IPS DF 4.7 (cell line): ENCODE data around the gene KDM4B.
"Not testable (repeated sequence)": the region's sequence is repeated elsewhere in the genome, so short reads cannot be mapped to it uniquely, and the experiment has no call there.

Source experiments
- DNase-seq: peaks from one replicate; pipeline ENCODE4 v3.0.0-alpha.2; 2013; ENCODE audit warnings: low spot score; ENCODE audit errors: extremely low read depth

KDM4B gene

DNA sequence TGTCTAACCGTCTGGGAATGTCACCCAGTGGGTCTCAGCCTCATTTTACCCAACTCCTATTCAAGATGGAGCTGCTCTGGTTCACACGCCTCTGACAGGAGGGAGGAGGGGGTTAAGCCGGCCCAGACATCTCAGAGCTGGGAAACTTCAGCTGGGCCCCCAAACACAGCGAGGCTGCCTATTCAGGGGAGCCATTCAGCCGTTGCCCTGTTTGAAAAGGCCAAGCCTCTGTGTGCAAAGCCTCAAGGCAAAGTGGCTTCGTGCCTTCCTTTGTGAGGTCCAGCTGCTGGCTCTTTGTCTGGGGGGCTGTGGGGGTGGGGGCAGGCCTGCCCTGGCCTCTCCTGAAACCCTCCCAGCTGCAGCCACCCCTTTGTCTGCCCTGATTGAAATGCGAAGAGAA is 224.3 kb downstream of the KDM4B start:
- peak; percentile 7 for DNase-seq

DNA sequence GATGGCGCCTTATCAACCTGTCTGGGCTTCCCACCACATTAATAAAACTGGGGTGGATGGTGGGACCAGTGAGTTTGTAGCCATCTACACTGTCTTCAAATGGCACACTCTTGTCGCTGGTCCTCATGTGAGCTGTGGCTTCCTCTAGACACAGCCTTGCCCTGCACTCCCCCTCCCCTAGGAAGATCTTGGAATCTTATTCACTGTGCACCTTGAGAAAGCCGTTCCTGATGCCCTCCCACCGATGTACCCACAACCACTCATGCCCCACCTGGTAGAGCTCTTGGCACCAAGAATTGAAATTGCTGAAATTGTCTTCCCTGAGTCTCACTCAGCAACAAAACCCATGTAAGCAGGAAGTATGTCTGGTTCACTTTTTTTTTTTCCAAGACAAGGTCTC is 225.7 kb downstream of the KDM4B start:
- DNase-seq, result no peak

DNA sequence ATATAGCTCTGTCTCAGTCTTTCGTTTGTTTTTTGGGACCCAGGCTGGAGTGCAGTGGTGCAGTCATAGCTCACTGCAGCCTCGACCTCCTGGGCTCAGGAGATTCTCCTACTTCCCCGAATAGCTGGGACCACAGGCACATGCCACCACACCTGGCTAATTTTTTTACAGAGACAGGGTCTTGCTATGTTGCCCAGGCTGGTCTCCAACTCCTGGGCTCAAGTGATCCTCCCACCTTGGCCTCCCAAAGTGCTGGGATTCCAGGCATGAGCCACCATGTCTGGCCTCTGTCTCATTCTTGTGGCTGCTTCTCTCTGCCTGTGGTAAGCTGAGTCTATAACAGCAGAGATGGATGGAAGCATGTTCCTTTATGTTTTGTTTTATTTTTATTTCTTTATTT is 226.7 kb downstream of the KDM4B start:
- not testable (repeated sequence) for DNase-seq

DNA sequence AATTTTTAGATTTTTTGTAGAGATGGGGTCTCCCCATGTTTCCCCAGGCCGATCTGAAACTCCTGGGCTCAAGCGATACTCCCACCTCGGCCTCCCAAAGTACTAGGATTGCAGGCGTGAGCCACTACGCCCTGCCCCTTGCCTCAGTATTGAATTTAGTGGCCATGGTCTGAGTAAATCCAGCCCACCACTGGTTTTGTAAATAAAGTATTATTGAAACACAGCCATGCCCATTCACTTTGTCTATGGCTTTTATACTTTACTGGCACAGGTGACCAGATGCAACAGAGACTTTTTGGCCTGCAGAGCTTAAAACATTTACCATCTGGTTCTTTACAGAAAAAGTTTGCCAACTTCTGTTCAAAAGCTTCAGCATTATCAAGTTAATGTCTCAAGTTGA is 227.9 kb downstream of the KDM4B start:
- no peak for DNase-seq

DNA sequence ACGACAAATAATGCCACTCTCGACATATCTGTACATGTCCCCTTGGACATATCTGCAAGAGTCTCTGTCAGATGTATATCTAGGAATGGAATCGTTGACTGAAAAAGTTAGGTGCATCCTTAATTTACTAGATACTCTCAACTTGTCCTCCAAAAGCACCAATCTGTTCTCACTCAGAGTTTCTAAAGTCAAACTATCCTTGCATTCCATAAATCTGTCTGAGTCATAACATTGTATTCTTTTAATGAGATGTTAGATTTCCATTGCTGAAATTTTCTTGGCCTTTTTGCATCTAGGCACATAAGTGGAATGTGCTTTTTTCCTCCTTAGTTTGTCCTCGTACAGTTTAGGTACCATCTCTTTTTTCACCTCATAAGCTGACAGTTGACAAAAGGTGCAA is 231.9 kb downstream of the KDM4B start:
- no peak for DNase-seq

DNA sequence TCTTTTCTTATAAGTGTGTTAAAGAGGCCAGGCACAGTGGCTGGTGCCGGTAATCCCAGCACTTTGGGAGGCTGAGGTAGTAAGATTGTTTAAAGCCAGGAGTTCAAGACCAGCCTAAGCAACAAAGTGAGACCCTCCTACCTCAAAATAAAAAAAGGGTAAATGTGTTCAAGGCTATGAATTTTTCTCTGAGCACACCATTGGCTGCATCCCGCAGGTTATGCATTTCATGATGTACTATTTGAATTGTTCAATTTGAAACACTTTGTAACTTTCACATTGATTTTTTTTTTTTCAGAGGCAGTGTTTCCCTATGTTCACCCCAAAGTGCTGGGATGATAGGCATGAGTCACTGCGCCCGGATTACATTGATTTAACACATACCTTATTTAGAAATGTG is 233.6 kb downstream of the KDM4B start:
- no peak for DNase-seq
